Adrenal gland (tissue), 5 donors: Measurements from ENCODE around the gene PGAP2.

ENCODE experiments used
- CTCF ChIP-seq, 6 experiments: fragments of 450-650 bp in 4 of 6; fragments of 200-600 bp in 2 of 6; sonication (generic) in 1 of 6; IDR thresholded peaks; 1 replicate in 5 of 6; 2 replicates in 1 of 6; pipeline versions ENCODE4 v1.5.1 to v1.8.0; 2016 to 2021; ENCODE audit warnings: antibody characterized with exemption in 6 of 6, mild to moderate bottlenecking in 2 of 6, moderate library complexity in 1 of 6
- POLR2A ChIP-seq, 2 donors: fragments of 450-650 bp; IDR thresholded peaks; one replicate each; pipeline ENCODE4 v1.6.1; 2017; ENCODE audit warnings: antibody characterized with exemption in 2 of 2, mild to moderate bottlenecking in 2 of 2, moderate library complexity in 1 of 2
- donor health status: DM: no; HTN: no; CAD: no.

DNA sequence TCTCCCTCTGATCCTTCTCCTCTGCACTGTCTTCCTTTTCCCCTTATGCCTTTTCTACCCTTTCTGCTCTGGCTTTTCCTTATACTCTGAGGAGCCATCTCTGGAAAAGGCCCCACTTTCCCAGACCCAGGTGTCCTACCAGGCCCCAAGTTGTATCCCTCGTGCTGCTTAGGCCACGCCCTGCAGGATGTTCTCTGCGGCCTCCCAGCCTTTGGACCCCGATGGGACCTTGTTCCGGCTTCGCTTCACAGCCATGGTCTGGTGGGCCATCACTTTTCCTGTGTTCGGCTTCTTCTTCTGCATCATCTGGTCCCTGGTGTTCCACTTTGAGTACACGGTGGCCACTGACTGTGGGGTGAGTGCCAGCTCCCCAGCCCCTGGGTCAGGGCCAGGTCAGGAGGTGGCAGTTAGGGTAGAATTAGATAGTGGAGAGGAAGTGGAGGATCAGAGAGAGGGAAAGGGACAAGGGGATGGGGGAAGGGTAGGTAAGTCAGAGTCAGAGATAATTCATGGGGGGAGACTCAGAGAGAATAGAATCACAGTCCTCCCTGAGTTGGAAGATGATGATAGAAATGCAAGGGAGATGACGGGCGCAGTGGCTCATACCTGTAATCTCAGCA, 8.9 kb downstream of the PGAP2 start:
- TF ChIP-seq CTCF (IDR thresholded peaks at IDR 0.05) (no peak), POLR2A (IDR thresholded peaks at IDR 0.05) (no peak)
